ENCODE data around the gene GEMIN5.

DNA sequence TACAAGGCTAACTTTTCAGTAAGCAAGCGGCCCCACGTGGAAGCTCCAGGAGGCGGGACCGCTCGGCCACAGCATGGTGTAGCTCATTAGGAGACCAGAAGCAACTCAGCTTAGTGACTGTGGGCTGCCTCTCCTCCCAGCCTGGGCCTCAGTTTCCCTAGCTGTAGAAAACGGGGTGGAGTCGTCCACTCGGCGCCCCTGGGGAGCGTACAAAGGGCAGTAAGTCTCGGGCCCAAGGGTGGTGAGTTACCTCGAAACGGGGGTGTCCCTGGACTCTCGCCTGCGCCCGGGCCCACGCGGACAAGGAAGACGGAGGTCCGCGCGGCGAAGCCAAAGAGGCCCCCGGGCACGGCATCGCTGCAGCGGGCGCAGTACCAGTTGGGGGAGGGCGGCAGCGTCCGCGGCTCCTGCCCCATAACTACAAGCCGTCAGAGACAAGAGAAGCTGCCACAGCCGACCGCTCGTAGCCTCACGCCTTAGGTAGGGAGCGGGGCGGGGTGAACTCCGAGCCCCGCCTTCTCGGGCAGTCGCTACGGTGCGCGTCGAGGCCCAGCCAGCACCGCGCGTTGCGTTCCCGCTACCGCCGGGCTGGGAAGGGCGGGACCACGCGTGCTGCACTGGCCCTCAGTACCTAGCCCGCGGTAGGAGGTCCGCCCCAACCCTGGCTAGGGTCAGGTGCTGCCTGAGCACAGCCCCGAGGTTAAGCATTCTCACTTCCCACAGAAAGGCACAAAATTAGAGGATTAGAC lies at the start of gene GEMIN5:
- TF ChIP-seq, protein P1, sequence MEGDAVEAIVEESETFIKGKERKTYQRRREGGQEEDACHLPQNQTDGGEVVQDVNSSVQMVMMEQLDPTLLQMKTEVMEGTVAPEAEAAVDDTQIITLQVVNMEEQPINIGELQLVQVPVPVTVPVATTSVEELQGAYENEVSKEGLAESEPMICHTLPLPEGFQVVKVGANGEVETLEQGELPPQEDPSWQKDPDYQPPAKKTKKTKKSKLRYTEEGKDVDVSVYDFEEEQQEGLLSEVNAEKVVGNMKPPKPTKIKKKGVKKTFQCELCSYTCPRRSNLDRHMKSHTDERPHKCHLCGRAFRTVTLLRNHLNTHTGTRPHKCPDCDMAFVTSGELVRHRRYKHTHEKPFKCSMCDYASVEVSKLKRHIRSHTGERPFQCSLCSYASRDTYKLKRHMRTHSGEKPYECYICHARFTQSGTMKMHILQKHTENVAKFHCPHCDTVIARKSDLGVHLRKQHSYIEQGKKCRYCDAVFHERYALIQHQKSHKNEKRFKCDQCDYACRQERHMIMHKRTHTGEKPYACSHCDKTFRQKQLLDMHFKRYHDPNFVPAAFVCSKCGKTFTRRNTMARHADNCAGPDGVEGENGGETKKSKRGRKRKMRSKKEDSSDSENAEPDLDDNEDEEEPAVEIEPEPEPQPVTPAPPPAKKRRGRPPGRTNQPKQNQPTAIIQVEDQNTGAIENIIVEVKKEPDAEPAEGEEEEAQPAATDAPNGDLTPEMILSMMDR (IDR thresholded peaks at IDR 0.05; ENCODE audit: borderline replicate concordance, extremely low read depth, low read length, poor library complexity, severe bottlenecking): no peak
- TF ChIP-seq EZH2 (IDR thresholded peaks at IDR 0.05; ENCODE audit: borderline replicate concordance, low read depth, low read length, severe bottlenecking): no peak

All from DND-41 (cell line).